ENCODE data around the gene JTB.
"Not testable (repeated sequence)": the region's sequence is repeated elsewhere in the genome, so short reads cannot be mapped to it uniquely, and the experiment has no call there.

Gene JTB

DNA sequence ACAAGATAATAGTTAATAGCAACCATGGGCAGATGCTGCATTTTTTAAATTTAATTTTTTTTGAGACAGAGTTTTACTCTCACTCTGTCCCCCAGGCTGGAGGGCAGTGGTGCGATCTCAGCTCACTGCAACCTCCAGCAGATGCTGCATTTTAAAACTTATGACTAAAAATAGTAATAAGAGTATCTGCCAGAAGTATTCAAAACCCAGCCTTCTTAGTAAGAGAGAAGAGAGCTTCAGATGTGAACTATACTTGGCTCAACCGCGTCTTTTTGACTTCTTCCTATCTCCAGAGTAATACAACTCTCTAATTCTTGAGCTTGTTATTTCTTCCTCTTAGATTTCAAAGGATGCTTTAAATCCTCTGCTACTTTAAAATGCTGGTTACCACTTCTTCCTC lies 17.7 kb upstream of the JTB start:
- no peak overlapping the region for H2AFZ ChIP-seq (ENCODE audit: low read length, unreplicated experiment)
- no peak overlapping the region for H3K27ac ChIP-seq (ENCODE audit: low read depth, low read length)
- H3K4me1 ChIP-seq (ENCODE audit: control insufficient read depth, insufficient read depth, low read length, unreplicated experiment), result peaks cover 14% of the 10 kb centered on the region
- peaks cover 29% of the 10 kb centered on the region for H3K36me3 ChIP-seq (ENCODE audit: insufficient read depth, low read length)
- no peak overlapping the region for H3K4me3 ChIP-seq (ENCODE audit: low read depth, low read length)
- no peaks in the 10 kb centered on the region for H3K27me3 ChIP-seq (ENCODE audit: insufficient read depth, low read length)
- peaks cover 22% of the 10 kb centered on the region for H3K79me2 ChIP-seq (ENCODE audit: control insufficient read depth, insufficient read depth, low read length, unreplicated experiment)

DNA sequence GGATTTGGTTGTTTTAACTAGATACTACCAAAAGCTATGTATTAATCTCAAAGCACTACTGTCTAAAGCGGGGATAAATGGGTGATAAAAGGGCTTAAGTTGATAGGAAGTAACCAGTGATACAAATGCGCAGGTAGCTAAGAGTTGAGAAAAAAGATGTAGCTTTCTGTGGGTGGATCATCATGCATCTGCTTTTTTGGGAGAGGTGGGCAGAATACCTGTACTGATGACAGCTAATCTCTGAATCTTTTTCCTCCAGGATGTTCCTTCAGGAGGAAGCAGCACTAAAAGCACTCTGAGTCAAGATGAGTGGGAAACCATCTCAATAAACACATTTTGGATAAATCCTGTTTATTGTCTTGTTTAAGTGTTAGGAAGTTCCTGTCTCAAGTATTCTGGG lies 14.3 kb upstream of the JTB start:
- Histone ChIP-seq H3K27ac (ENCODE audit: low read depth, low read length) (peak overlapping the region; percentile 79), H3K36me3 (ENCODE audit: insufficient read depth, low read length) (peaks cover 29% of the 10 kb centered on the region), H3K79me2 (ENCODE audit: control insufficient read depth, insufficient read depth, low read length, unreplicated experiment) (peaks cover 22% of the 10 kb centered on the region), H3K4me1 (ENCODE audit: control insufficient read depth, insufficient read depth, low read length, unreplicated experiment) (peaks cover 17% of the 10 kb centered on the region), H3K4me3 (ENCODE audit: low read depth, low read length) (peak overlapping the region; percentile 98), H3K27me3 (ENCODE audit: insufficient read depth, low read length) (no peaks in the 10 kb centered on the region), H2AFZ (ENCODE audit: low read length, unreplicated experiment) (no peak overlapping the region)

DNA sequence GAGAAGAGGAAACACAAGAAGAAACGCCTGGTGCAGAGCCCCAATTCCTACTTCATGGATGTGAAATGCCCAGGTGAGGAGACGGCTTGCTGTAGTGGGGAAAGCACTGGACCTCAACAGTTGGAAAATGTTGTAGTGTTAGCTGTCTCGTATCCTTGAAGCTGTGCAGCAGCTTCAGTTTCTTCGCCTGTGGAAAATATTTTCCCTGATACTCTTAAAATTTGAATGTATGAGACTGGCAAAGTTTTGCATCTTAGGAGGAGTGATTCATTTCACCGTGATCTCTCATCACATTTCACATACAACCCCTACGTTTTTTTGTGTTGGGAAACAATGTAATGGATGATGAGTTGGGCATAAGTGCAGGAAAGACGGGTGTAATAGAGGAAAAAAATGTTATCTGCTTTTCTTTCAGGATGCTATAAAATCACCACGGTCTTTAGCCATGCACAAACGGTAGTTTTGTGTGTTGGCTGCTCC lies 13.7 kb upstream of the JTB start:
- H3K4me1 ChIP-seq (ENCODE audit: control insufficient read depth, insufficient read depth, low read length, unreplicated experiment), result peaks cover 20% of the 10 kb centered on the region
- H3K27me3 ChIP-seq (ENCODE audit: insufficient read depth, low read length), result no peaks in the 10 kb centered on the region
- peaks cover 29% of the 10 kb centered on the region for H3K36me3 ChIP-seq (ENCODE audit: insufficient read depth, low read length)
- peak overlapping the region; percentile 79 for H3K27ac ChIP-seq (ENCODE audit: low read depth, low read length)
- peak overlapping the region; percentile 2 for H2AFZ ChIP-seq (ENCODE audit: low read length, unreplicated experiment)
- H3K79me2 ChIP-seq (ENCODE audit: control insufficient read depth, insufficient read depth, low read length, unreplicated experiment), result peaks cover 22% of the 10 kb centered on the region
- peak overlapping the region; percentile 98 for H3K4me3 ChIP-seq (ENCODE audit: low read depth, low read length)

- Histone ChIP-seq H3K79me2 (ENCODE audit: control insufficient read depth, insufficient read depth, low read length, unreplicated experiment) (peaks cover 26% of the 10 kb centered on the region), H2AFZ (ENCODE audit: low read length, unreplicated experiment) (peak within 1 kb of the TSS; percentile 58), H3K27ac (ENCODE audit: low read depth, low read length) (peak within 1 kb of the TSS; percentile 79), H3K4me1 (ENCODE audit: control insufficient read depth, insufficient read depth, low read length, unreplicated experiment) (peaks cover 20% of the 10 kb centered on the region), H3K27me3 (ENCODE audit: insufficient read depth, low read length) (no peaks in the 10 kb centered on the region), H3K4me3 (ENCODE audit: low read depth, low read length) (peak within 1 kb of the TSS; percentile 98), H3K36me3 (ENCODE audit: insufficient read depth, low read length) (peaks cover 27% of the 10 kb centered on the region)
Measured at GRCh38 chr1:153990468-153991150, 13.1 kb upstream of the JTB start, which contains the start of gene RPS27. TSS of gene RPS27 (plus strand) at chr1:153990762. CDS start at chr1:153990797, 35 bp downstream.

- Histone ChIP-seq H3K79me2 (ENCODE audit: control insufficient read depth, insufficient read depth, low read length, unreplicated experiment) (peaks cover 51% of the 10 kb centered on the region), H3K27me3 (ENCODE audit: insufficient read depth, low read length) (no peaks in the 10 kb centered on the region), H3K27ac (ENCODE audit: low read depth, low read length) (peak overlapping the region; percentile 85; the same call in 1 of the 2 replicates), H3K4me1 (ENCODE audit: control insufficient read depth, insufficient read depth, low read length, unreplicated experiment) (peaks cover 21% of the 10 kb centered on the region), H2AFZ (ENCODE audit: low read length, unreplicated experiment) (no peak overlapping the region), H3K36me3 (ENCODE audit: insufficient read depth, low read length) (peaks cover 25% of the 10 kb centered on the region), H3K4me3 (ENCODE audit: low read depth, low read length) (no peak overlapping the region)
Measured at GRCh38 chr1:153987621-153988020, 10.1 kb upstream of the JTB start.

DNA sequence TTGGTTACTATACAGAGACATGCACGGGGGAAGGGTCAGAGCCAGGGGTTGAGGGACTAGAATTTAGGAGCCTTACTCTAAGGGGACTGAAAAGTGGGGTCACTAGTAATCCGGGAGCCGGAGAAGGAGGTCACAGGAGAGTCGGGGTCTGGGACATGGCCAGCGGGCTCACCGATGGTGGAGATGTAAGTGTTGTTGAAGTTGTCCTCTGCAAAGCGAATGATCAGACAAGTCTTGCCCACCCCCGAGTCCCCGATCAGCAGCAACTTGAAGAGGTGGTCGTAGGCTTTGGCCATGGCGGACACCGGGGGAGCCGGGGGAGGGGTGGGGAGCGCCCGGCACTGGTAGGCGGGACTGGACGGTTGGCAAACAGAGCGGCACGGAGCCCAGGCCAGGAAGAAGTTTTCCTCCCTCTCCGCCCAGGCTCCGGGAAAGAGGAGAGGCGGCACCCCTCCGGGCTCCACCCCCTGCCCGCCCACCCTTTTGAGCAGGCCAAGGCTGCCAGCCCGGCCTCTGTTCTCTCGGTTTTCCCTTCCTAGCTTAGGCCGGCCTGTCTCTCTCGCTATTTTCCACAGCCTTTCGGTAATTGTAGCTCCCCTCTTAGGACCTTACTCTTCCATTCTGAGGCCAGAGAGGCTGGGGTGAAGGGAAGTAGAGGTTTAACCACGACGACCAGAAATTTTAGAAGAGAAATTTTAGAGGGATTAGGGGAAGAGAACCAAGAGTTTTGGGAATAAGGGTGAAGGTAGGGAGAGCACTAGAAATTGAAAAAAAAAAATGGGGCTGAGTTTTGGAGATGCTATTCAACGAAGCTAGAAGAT lies 8.7 kb upstream of the JTB start, which contains the start of gene RAB13:
Gene RAB13 (minus strand): TSS at position 399 of the 821 bp plus-strand sequence. CDS start 103 bp downstream, at position 296.
- Histone ChIP-seq H3K27ac (ENCODE audit: low read depth, low read length) (peak within 1 kb of the TSS; percentile 85), H3K27me3 (ENCODE audit: insufficient read depth, low read length) (no peaks in the 10 kb centered on the region), H2AFZ (ENCODE audit: low read length, unreplicated experiment) (peak within 1 kb of the TSS; percentile 99)

DNA sequence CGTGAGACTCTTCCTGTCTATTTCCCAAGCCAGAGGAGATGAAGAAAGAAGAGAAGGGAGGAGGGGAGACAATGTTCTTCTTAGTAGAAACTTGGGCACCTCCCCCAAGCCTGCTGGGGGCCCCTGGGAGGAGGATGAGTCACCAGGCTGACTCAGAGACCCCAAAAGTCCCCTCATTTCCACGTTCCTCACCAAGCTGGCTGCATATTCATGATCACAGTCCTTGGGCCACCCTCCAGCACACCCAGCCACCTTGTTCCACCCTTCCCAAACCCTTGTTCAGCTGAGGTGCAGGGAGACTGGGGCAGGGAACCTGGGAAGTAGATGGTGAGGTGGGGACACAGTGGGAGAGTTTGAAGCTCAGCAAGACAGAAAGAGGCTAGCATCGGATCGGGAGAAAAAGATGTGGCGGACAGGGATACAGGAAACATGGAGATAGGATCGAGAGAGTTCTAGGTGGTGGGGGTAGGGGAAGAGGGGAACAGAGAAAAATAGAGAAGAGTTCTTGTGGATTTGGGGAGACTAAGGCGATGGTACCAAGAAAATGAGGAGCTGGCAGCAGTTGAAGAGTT lies 8.0 kb upstream of the JTB start:
- Histone ChIP-seq H3K4me3 (ENCODE audit: low read depth, low read length) (peak overlapping the region; percentile 85), H3K36me3 (ENCODE audit: insufficient read depth, low read length) (peaks cover 14% of the 10 kb centered on the region), H3K27ac (ENCODE audit: low read depth, low read length) (peak overlapping the region; percentile 83), H3K79me2 (ENCODE audit: control insufficient read depth, insufficient read depth, low read length, unreplicated experiment) (peaks cover 33% of the 10 kb centered on the region), H3K27me3 (ENCODE audit: insufficient read depth, low read length) (no peaks in the 10 kb centered on the region), H3K4me1 (ENCODE audit: control insufficient read depth, insufficient read depth, low read length, unreplicated experiment) (peaks cover 12% of the 10 kb centered on the region), H2AFZ (ENCODE audit: low read length, unreplicated experiment) (peak overlapping the region; percentile 70)

More for the DNA sequence above, 8.7 kb upstream of the JTB start, which contains the start of gene RAB13:
- H3K79me2 ChIP-seq (ENCODE audit: control insufficient read depth, insufficient read depth, low read length, unreplicated experiment), result peaks cover 38% of the 10 kb centered on the region
- H3K4me3 ChIP-seq (ENCODE audit: low read depth, low read length), result peak within 1 kb of the TSS; percentile 85
- peaks cover 14% of the 10 kb centered on the region for H3K36me3 ChIP-seq (ENCODE audit: insufficient read depth, low read length)
- peaks cover 12% of the 10 kb centered on the region for H3K4me1 ChIP-seq (ENCODE audit: control insufficient read depth, insufficient read depth, low read length, unreplicated experiment)

- H3K4me3 ChIP-seq (ENCODE audit: low read depth, low read length), result peak overlapping the region; percentile 85
- H3K36me3 ChIP-seq (ENCODE audit: insufficient read depth, low read length), result peaks cover 14% of the 10 kb centered on the region
- peak overlapping the region; percentile 83; the same call in 1 of the 2 replicates for H3K27ac ChIP-seq (ENCODE audit: low read depth, low read length)
- H3K79me2 ChIP-seq (ENCODE audit: control insufficient read depth, insufficient read depth, low read length, unreplicated experiment), result peaks cover 33% of the 10 kb centered on the region
- H2AFZ ChIP-seq (ENCODE audit: low read length, unreplicated experiment), result no peak overlapping the region
- no peaks in the 10 kb centered on the region for H3K27me3 ChIP-seq (ENCODE audit: insufficient read depth, low read length)
- H3K4me1 ChIP-seq (ENCODE audit: control insufficient read depth, insufficient read depth, low read length, unreplicated experiment), result peaks cover 7% of the 10 kb centered on the region
Measured at GRCh38 chr1:153984123-153984894, 6.8 kb upstream of the JTB start.

DNA sequence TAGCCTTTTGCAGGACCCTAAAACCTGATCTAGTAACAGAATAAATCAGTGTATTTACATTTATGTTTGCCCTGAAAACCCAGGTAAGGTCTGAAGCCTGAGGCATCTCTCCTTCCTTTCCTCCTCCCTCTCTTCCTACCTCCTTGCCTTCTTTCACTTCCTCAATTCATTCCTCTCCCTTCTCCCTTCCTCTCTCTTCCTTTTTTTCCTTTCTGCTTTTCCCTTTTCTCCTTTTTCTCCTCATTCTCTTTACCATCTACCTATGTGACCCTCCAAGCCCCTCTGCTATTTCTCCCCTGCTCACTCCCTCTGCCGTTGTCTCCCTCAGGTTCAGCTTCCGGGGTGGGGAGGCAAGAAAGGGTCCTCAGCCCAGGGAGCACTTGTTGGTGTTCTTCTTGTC lies 4.3 kb upstream of the JTB start:
- not testable (repeated sequence) for H2AFZ ChIP-seq (ENCODE audit: low read length, unreplicated experiment); H3K4me3 ChIP-seq (ENCODE audit: low read depth, low read length); H3K27ac ChIP-seq (ENCODE audit: low read depth, low read length); H3K27me3 ChIP-seq (ENCODE audit: insufficient read depth, low read length)
- H3K36me3 ChIP-seq (ENCODE audit: insufficient read depth, low read length), result peaks cover 14% of the 10 kb centered on the region
- H3K4me1 ChIP-seq (ENCODE audit: control insufficient read depth, insufficient read depth, low read length, unreplicated experiment), result peaks cover 12% of the 10 kb centered on the region
- H3K79me2 ChIP-seq (ENCODE audit: control insufficient read depth, insufficient read depth, low read length, unreplicated experiment), result peaks cover 39% of the 10 kb centered on the region

DNA sequence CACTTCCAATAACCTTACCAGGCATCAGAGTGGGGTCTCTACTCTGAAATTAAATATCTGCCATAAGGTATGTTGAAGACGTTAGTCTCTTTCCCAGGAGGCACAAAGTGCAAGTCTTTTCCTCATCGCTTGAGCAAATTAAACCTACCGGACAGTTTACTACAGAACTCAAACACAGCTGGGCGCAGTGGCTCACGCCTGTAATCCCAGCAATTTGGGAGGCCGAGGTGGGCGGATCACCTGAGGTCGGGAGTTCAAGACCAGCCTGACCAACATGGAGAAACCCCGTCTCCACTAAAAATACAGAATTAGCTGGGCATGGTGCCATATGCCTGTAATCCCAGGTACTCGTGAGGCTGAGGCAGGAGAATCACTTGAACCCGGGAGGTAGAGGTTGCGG lies 1.6 kb upstream of the JTB start:
- not testable (repeated sequence) for H2AFZ ChIP-seq (ENCODE audit: low read length, unreplicated experiment); H3K27me3 ChIP-seq (ENCODE audit: insufficient read depth, low read length); H3K27ac ChIP-seq (ENCODE audit: low read depth, low read length); H3K4me3 ChIP-seq (ENCODE audit: low read depth, low read length)
- peaks cover 15% of the 10 kb centered on the region for H3K4me1 ChIP-seq (ENCODE audit: control insufficient read depth, insufficient read depth, low read length, unreplicated experiment)
- peaks cover 32% of the 10 kb centered on the region for H3K79me2 ChIP-seq (ENCODE audit: control insufficient read depth, insufficient read depth, low read length, unreplicated experiment)
- peaks cover 19% of the 10 kb centered on the region for H3K36me3 ChIP-seq (ENCODE audit: insufficient read depth, low read length)
